Measurements from ENCODE around the gene OR51G1.

DNA sequence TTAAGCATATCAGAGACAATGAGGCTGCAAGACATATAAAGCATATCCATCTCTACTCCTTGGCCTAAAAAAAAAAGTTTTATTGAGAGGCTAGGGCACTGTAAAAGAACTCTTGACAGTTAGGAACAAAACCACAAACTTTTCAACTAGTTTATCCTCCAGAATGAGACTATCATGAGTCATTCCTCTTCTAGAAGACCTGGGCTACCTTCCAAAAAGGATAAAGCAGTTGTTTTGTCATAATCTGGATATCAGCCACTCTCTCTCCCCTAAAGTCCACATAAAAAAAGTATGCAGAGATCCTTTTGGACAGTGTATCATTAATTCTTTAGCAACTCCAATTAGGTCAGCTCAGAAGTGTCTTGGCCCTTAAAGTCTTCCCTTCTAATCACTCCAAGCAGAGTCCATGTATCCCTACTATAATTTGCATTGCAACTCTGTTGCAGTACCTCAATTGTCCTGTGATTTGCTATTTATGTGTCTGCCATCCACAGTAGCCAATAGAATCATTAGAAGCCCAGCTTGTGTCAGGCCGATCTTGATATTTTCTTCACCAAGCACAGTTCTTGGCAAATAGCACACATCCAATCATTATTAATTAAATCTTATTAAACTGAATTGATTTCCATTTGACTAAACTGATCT lies 32.0 kb downstream of the OR51G1 start:
- TF ChIP-seq ZNF8 (CRISPR knock-in tag; IDR thresholded peaks at IDR 0.05): no peak
- TF ChIP-seq PPARA (CRISPR knock-in tag; IDR thresholded peaks at IDR 0.05; ENCODE audit: borderline replicate concordance): no peak
- TF ChIP-seq OSR1 (CRISPR knock-in tag; IDR thresholded peaks at IDR 0.05): no peak
- TF ChIP-seq ZFP3 (CRISPR knock-in tag; IDR thresholded peaks at IDR 0.05): no peak
- TF ChIP-seq, protein P1, sequence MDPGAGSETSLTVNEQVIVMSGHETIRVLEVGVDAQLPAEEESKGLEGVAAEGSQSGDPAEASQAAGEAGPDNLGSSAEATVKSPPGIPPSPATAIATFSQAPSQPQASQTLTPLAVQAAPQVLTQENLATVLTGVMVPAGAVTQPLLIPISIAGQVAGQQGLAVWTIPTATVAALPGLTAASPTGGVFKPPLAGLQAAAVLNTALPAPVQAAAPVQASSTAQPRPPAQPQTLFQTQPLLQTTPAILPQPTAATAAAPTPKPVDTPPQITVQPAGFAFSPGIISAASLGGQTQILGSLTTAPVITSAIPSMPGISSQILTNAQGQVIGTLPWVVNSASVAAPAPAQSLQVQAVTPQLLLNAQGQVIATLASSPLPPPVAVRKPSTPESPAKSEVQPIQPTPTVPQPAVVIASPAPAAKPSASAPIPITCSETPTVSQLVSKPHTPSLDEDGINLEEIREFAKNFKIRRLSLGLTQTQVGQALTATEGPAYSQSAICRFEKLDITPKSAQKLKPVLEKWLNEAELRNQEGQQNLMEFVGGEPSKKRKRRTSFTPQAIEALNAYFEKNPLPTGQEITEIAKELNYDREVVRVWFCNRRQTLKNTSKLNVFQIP (CRISPR knock-in tag; IDR thresholded peaks at IDR 0.05; ENCODE audit: borderline replicate concordance, low read depth): no peak
- TF ChIP-seq, protein P2, sequence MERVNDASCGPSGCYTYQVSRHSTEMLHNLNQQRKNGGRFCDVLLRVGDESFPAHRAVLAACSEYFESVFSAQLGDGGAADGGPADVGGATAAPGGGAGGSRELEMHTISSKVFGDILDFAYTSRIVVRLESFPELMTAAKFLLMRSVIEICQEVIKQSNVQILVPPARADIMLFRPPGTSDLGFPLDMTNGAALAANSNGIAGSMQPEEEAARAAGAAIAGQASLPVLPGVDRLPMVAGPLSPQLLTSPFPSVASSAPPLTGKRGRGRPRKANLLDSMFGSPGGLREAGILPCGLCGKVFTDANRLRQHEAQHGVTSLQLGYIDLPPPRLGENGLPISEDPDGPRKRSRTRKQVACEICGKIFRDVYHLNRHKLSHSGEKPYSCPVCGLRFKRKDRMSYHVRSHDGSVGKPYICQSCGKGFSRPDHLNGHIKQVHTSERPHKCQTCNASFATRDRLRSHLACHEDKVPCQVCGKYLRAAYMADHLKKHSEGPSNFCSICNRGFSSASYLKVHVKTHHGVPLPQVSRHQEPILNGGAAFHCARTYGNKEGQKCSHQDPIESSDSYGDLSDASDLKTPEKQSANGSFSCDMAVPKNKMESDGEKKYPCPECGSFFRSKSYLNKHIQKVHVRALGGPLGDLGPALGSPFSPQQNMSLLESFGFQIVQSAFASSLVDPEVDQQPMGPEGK (CRISPR knock-in tag; IDR thresholded peaks at IDR 0.05; ENCODE audit: borderline replicate concordance): no peak
- TF ChIP-seq ARNTL (CRISPR knock-in tag; IDR thresholded peaks at IDR 0.05; ENCODE audit: borderline replicate concordance, low read depth): no peak
